Endothelial cell (in vitro differentiated cells): ENCODE measurements around the gene SRSF7. TPM values are rescaled to one million over a fixed set of nuclear protein-coding genes. Genes with fewer than 3 reads are reported as not detected.

Experiments used
- DNase-seq: peaks from one replicate; pipeline ENCODE4 v3.0.0; 2021; ENCODE audit warnings: low spot score
- H3K27ac Mint-ChIP-seq: one replicate; pipeline ENCODE4 v1.8.0; 2021; ENCODE audit warnings: mixed read lengths, inconsistent platforms; ENCODE audit not compliant: unreplicated experiment
- H3K27me3 Mint-ChIP-seq: one replicate; pipeline ENCODE4 v1.8.0; 2021; ENCODE audit warnings: mild to moderate bottlenecking, moderate library complexity, mixed read lengths, inconsistent platforms; ENCODE audit not compliant: unreplicated experiment
- H3K36me3 Mint-ChIP-seq: one replicate; pipeline ENCODE4 v1.8.0; 2021; ENCODE audit warnings: mild to moderate bottlenecking, low read depth, mixed read lengths, inconsistent platforms; ENCODE audit not compliant: unreplicated experiment
- H3K4me1 Mint-ChIP-seq: one replicate; pipeline ENCODE4 v1.8.0; 2021; ENCODE audit warnings: mild to moderate bottlenecking, mixed read lengths, inconsistent platforms; ENCODE audit not compliant: unreplicated experiment
- H3K4me3 Mint-ChIP-seq: one replicate; pipeline ENCODE4 v1.8.0; 2021; ENCODE audit warnings: mild to moderate bottlenecking, mixed read lengths, inconsistent platforms; ENCODE audit not compliant: unreplicated experiment
- H3K9me3 Mint-ChIP-seq: one replicate; pipeline ENCODE4 v1.8.0; 2021; ENCODE audit warnings: mixed read lengths, inconsistent platforms; ENCODE audit not compliant: unreplicated experiment
- total RNA-seq: library from RNA; stranded (reverse); fragmentation: NEBNext Ultra II Directional; extraction: Animal tissue kit (Norgen Biotek cat#: 25700); gene quantifications from one replicate; pipeline ENCODE4 v1.2.1, GENCODE V29; 2021; ENCODE audit not compliant: unreplicated experiment
- TF ChIP-seq, protein P1 (sequence below): fragments of 200-600 bp; sonication (generic); IDR thresholded peaks from one replicate; pipeline ENCODE4 v1.5.0; 2021; ENCODE audit warnings: antibody characterized with exemption; ENCODE audit not compliant: unreplicated experiment

SRSF7 gene
- total RNA-seq, 1 donor from 2014 or later: 137 TPM

GRCh38 chr2:38733300-38733971 lies 17.7 kb downstream of the SRSF7 start:
- Mint-ChIP-seq H3K36me3 (peaks cover 12% of the 10 kb centered on the region), H3K9me3 (no peaks in the 10 kb centered on the region), H3K4me1 (peaks cover 16% of the 10 kb centered on the region), H3K27ac (no peak overlapping the region), H3K4me3 (no peak overlapping the region), H3K27me3 (peaks cover 7% of the 10 kb centered on the region)
- TF ChIP-seq, protein P1, sequence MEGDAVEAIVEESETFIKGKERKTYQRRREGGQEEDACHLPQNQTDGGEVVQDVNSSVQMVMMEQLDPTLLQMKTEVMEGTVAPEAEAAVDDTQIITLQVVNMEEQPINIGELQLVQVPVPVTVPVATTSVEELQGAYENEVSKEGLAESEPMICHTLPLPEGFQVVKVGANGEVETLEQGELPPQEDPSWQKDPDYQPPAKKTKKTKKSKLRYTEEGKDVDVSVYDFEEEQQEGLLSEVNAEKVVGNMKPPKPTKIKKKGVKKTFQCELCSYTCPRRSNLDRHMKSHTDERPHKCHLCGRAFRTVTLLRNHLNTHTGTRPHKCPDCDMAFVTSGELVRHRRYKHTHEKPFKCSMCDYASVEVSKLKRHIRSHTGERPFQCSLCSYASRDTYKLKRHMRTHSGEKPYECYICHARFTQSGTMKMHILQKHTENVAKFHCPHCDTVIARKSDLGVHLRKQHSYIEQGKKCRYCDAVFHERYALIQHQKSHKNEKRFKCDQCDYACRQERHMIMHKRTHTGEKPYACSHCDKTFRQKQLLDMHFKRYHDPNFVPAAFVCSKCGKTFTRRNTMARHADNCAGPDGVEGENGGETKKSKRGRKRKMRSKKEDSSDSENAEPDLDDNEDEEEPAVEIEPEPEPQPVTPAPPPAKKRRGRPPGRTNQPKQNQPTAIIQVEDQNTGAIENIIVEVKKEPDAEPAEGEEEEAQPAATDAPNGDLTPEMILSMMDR: no peak
- DNase-seq: no peak

- Mint-ChIP-seq H3K4me3 (no peak overlapping the region), H3K36me3 (peaks cover 12% of the 10 kb centered on the region), H3K4me1 (peaks cover 2% of the 10 kb centered on the region), H3K27ac (no peak overlapping the region), H3K27me3 (peaks cover 7% of the 10 kb centered on the region), H3K9me3 (no peaks in the 10 kb centered on the region)
- TF ChIP-seq, protein P1: no peak
- no peak for DNase-seq
Observed at GRCh38 chr2:38731684-38732221, 19.4 kb downstream of the SRSF7 start.

GRCh38 chr2:38731090-38731489 lies 20.1 kb downstream of the SRSF7 start:
- H3K4me1 Mint-ChIP-seq: no peaks in the 10 kb centered on the region
- H3K4me3 Mint-ChIP-seq: no peak overlapping the region
- H3K9me3 Mint-ChIP-seq: no peaks in the 10 kb centered on the region
- no peak for DNase-seq
- H3K27ac Mint-ChIP-seq: no peak overlapping the region
- TF ChIP-seq, protein P1: no peak
- H3K36me3 Mint-ChIP-seq: peaks cover 12% of the 10 kb centered on the region
- H3K27me3 Mint-ChIP-seq: peaks cover 7% of the 10 kb centered on the region

DNA sequence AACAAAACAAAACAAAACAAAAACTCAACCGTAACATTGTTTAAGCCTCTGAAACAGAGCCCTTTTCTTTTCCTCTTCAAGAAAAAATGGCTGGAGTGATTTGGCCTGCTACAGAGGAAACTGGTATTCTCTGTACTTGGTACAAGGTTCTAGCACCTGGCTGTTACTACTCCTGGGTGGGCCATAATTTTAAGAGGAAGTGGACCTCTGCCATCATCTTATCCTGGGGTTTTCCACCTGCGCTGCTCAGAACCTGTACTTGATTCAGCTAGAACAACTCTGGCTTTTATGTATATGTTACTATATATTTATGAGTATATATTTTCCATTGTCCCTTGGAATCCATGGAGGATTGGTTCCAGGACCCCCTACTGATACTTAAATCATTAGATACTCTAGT lies 22.5 kb downstream of the SRSF7 start:
- DNase-seq: no peak
- Mint-ChIP-seq H3K4me3 (no peak overlapping the region), H3K27ac (no peak overlapping the region)

GRCh38 chr2:38727661-38728060 lies 23.5 kb downstream of the SRSF7 start:
- no peaks in the 10 kb centered on the region for H3K4me1 Mint-ChIP-seq
- TF ChIP-seq, protein P1: no peak
- peaks cover 8% of the 10 kb centered on the region for H3K27me3 Mint-ChIP-seq
- peaks cover 4% of the 10 kb centered on the region for H3K36me3 Mint-ChIP-seq
- no peak overlapping the region for H3K27ac Mint-ChIP-seq
- H3K9me3 Mint-ChIP-seq: no peaks in the 10 kb centered on the region
- H3K4me3 Mint-ChIP-seq: no peak overlapping the region
- no peak for DNase-seq

More for the DNA sequence above, 22.5 kb downstream of the SRSF7 start:
- Mint-ChIP-seq H3K4me1 (no peaks in the 10 kb centered on the region), H3K36me3 (peaks cover 9% of the 10 kb centered on the region), H3K9me3 (no peaks in the 10 kb centered on the region), H3K27me3 (peaks cover 7% of the 10 kb centered on the region)
- TF ChIP-seq, protein P1: no peak
